Hepatocyte (in vitro differentiated cells): ENCODE results near the gene WAC.

Experiments used
- CTCF ChIP-seq: fragments of 200-600 bp; sonication (generic); IDR thresholded peaks from 2 replicates; pipeline ENCODE4 v1.5.1; 2016; ENCODE audit warnings: antibody characterized with exemption, mild to moderate bottlenecking; ENCODE audit not compliant: poor library complexity
- EZH2 ChIP-seq: fragments of 200-600 bp; sonication (generic); IDR thresholded peaks from 2 replicates; pipeline ENCODE4 v1.6.1; 2016; ENCODE audit warnings: antibody characterized with exemption, mild to moderate bottlenecking, borderline replicate concordance
- EZH2phosphoT487 ChIP-seq: fragments of 200-600 bp; sonication (generic); IDR thresholded peaks from one replicate; pipeline ENCODE4 v1.6.1; 2018; ENCODE audit warnings: antibody characterized with exemption, mild to moderate bottlenecking, low read depth, moderate library complexity; ENCODE audit not compliant: unreplicated experiment, severe bottlenecking

- TF ChIP-seq CTCF (no peak), EZH2 (no peak), EZH2phosphoT487 (no peak)
Measured at GRCh38 chr10:28664369-28664740, 131.4 kb downstream of the WAC start.
